Measurements from ENCODE around the gene CACTIN.
"Not testable (repeated sequence)": the region's sequence is repeated elsewhere in the genome, so short reads cannot be mapped to it uniquely, and the experiment has no call there.

CACTIN gene

GRCh38 chr19:3661284-3662238 is 35.0 kb upstream of the CACTIN start:
- DNase-seq: no peak

GRCh38 chr19:3660493-3661219 is 34.1 kb upstream of the CACTIN start:
- DNase-seq: no peak

GRCh38 chr19:3659746-3660112 is 33.1 kb upstream of the CACTIN start:
- no peak for DNase-seq

- no peak for DNase-seq
Observed at GRCh38 chr19:3658870-3659745, 32.5 kb upstream of the CACTIN start.

GRCh38 chr19:3658004-3658869 is 31.6 kb upstream of the CACTIN start:
- DNase-seq: no peak

GRCh38 chr19:3657395-3657769 is 30.8 kb upstream of the CACTIN start:
- no peak for DNase-seq

GRCh38 chr19:3656747-3657394 is 30.3 kb upstream of the CACTIN start:
- DNase-seq: no peak

- DNase-seq: no peak
Observed at GRCh38 chr19:3656073-3656746, 29.6 kb upstream of the CACTIN start.

- no peak for DNase-seq
Observed at GRCh38 chr19:3655402-3656072, 28.9 kb upstream of the CACTIN start.

- DNase-seq: no peak
Observed at GRCh38 chr19:3653865-3654513, 27.4 kb upstream of the CACTIN start.

GRCh38 chr19:3653081-3653795 is 26.6 kb upstream of the CACTIN start:
- no peak for DNase-seq

GRCh38 chr19:3652422-3652821 is 25.8 kb upstream of the CACTIN start:
- no peak for DNase-seq

GRCh38 chr19:3651684-3652083 is 25.1 kb upstream of the CACTIN start:
- no peak for DNase-seq

GRCh38 chr19:3649888-3650287 is 23.3 kb upstream of the CACTIN start:
- DNase-seq: no peak

- no peak for DNase-seq
Observed at GRCh38 chr19:3648037-3648905, 21.7 kb upstream of the CACTIN start.

GRCh38 chr19:3647102-3647501 is 20.5 kb upstream of the CACTIN start:
- not testable (repeated sequence) for DNase-seq

- no peak for DNase-seq
Observed at GRCh38 chr19:3646336-3647092, 19.9 kb upstream of the CACTIN start.

Data from hematopoietic multipotent progenitor cell treated with erythropoietin and hydrocortisone succinate and interleukin-3 and kit ligand, for 8 days (in vitro differentiated cells).